IPS-18c (cell line): Measurements from ENCODE around the gene NFATC3.
"Not testable (repeated sequence)": the region's sequence is repeated elsewhere in the genome, so short reads cannot be mapped to it uniquely, and the experiment has no call there.

ENCODE experiments used
- H3K4me3 ChIP-seq: 2 replicates; pipeline ENCODE4 v1.7.0; 2013; ENCODE audit warnings: low read depth, mild to moderate bottlenecking, low read length, moderate library complexity; ENCODE audit not compliant: insufficient read depth
- H3K9me3 ChIP-seq: one replicate; pipeline ENCODE4 v1.6.1; 2013; ENCODE audit warnings: mild to moderate bottlenecking, low read length, moderate library complexity; ENCODE audit not compliant: control insufficient read depth, insufficient read depth

The NFATC3 gene

DNA sequence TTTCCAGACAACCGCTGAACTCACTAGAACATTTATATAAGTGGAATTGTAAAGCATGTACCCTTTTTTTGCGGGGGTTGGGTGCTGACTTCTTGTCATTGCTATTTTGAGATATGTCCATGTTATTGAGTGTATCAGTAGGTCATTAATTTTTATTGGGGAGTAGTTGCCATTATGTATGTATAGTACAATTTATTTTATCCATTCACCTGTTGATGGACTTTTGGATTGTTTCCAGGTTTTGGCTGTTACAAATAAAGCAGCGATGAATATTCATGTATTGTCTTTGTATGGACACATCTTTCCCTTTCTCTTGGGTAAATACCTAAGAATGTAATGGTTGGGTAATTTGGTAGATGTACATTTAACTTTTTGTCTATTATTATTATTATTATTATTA is 12.7 kb downstream of the NFATC3 start:
- H3K4me3 ChIP-seq = no peak overlapping the region
- no peaks in the 10 kb centered on the region for H3K9me3 ChIP-seq

DNA sequence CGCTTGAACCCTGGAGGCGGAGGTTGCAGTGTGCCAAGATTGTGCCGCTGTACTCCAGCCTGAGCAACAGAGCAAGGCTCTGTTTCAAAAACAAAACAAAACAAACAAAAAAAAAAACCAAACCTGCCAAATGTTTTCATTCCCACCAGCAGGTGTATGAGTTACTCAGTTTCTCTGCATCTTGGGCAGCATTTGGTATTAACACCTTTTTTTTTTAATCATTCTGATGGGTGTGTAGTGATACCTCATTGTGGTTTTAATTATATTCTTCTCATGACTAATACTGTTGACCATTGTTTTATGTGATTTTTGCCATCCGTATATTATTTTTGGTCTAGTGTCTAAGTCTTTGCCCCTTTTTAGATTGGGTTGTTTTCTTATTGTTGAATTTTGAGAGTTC is 15.3 kb downstream of the NFATC3 start:
- Histone ChIP-seq H3K4me3 (no peak overlapping the region), H3K9me3 (no peaks in the 10 kb centered on the region)

DNA sequence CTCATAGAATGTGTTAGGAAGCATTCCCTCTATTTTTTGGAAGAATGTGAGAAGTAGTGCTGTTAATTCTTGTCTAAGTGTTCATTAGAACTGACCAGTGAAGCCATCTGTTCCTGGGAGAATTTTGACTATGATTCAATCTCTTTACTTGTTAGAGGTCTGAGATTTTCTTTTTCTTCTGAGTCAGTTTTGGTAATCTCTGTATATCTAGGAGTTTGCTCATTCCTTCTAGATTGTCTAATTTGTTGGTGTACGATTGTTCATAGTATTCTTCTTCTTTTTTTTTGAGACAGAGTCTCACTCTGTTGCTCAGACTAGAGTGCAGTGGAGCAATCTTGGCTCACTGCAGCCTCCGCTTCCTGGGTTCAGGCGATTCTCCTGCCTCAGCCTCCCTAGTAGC is 20.4 kb downstream of the NFATC3 start:
- no peaks in the 10 kb centered on the region for H3K9me3 ChIP-seq
- H3K4me3 ChIP-seq = no peak overlapping the region

DNA sequence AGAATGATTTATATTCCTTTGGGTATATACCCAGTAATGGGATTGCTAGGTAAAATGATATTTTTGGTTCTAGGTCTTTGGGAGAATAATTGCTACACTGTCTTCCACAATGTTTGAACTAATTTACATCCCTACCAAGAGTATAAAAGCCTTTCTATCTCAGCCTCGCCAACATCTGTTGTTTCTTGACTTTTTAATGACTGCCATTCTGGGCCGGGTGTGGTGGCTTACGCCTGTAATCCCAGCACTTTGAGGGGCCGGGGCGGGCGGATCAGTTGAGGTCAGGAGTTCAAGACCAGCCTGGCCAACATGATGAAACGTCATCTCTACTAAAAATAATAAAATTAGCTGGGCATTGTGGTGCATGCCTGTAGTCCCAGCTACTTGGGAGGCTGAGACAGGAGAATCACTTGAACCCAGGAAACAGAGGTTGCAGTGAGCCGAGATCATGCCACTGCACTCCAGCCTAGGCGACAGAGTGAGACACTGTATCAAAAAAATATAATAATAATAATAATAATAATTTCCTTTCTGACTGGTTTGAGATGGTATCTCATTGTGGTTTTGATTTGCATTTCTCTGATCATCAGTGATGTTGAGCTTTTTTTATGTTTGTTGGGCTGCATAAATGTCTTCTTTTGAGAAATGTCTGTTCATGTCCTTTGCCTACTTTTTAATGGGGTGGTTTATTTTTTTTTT is 22.2 kb downstream of the NFATC3 start:
- not testable (repeated sequence) for H3K4me3 ChIP-seq, H3K9me3 ChIP-seq

DNA sequence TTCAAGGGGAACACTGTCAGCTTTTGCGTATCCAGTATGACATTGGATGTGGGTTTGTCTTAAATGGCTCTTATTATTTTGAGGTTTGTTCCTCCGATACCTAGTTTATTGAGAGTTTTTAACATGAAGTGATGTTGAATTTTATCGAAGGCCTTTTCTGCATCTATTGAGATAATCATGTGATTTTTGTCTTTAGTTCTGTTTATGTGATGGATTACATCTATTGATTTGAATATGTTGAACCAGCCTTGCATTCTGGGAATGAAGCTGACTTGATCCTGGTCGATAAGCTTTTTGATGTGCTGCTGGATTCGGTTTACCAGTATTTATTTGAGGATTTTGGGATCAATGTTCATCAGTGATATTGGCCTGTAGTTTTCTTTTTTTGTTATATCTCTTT is 24.0 kb downstream of the NFATC3 start:
- H3K4me3 ChIP-seq, H3K9me3 ChIP-seq: not testable (repeated sequence)

DNA sequence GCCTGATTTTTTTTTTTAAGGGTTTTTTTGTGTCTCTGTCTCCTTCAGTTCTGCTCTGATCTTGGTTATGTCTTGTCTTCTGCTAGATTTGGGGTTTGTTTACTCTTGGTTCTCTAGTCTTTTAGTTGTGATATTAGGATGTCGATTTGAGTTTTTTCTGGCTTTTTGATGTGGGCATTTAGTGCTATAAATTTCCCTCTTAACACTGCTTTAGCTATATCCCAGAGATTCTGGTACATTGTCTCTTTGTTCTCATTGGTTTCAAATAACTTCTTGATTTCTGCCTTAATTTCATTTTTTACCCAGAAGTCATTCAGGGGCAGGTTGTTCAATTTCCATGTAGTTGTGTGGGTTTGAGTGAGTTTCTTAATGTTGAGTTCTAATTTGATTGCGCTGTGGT is 25.4 kb downstream of the NFATC3 start:
- H3K4me3 ChIP-seq, H3K9me3 ChIP-seq: not testable (repeated sequence)

DNA sequence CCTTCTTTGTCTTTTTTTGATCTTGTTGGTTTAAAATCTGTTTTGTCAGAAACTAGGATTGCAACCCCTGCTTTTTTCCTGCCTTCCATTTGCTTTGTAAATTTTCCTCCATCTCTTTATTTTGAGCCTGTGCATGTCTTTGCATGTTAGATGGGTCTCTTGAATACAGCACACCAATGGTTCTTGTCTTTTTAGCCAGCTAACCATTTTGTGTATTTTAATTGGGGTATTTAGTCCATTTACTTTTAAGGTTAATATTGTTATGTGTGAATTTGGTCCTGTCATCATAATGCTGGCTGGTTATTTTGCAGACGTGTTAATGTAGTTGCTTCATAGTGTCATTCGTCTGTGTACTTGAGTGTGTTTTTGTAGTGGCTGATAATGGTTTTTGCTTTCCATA is 26.2 kb downstream of the NFATC3 start:
- Histone ChIP-seq H3K9me3 (no peaks in the 10 kb centered on the region), H3K4me3 (no peak overlapping the region)

DNA sequence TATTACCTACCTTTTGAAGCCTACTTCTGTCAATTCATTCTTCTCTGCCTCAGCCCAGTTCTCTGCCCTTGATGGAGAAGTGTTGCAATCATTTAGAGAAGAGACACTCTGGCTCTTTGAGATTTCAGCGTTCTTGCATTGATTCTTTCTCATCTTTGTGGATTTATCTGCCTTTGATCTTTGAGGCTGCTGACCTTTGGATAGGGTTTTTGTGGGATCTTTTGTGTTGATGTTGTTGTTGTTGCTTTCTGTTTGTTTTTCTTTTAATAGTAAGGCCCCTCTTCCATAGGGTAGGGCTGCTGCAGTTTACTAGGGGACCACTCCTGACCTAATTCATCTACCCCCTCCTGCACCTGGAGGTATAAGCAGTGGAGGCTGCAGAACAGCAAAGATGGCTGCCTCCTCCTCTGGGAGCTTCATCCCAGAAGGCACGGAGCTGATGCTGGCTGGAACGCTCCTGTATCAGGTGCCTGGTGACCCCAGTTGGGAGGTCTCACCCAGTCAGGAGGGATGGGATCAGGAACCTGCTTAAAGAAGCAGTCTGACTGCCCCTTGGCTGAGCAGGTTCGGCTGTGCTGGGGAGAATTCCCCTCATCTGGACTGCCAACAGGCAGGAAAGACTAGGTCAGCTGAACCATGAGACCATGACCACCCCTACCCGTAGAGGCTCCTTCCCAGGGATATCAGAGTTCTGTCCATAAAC is 28.0 kb downstream of the NFATC3 start:
- no peak overlapping the region for H3K4me3 ChIP-seq
- H3K9me3 ChIP-seq = no peaks in the 10 kb centered on the region

DNA sequence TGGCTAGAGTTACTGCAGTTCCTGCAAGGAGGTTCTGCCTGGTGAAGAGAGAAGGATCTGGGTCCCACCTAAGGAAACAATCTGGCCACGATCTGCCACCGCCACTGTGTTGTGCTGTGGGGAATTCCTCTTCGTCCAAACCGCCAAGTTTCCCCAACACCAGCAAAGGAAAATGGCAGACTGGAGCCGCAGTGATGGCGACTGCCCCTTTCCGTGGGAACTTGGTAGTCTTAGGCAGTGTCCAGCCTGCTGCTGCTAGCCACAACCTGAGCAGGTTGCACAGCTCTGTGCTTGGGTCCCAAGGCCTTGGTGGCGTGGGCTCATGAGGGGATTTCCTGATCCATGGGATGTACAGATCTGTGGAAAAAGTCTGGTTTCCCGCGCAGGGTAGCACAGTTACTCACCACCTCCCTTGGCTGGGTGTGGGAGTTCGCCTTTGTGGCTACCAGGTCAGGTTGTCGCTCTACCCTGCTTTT is 28.6 kb downstream of the NFATC3 start:
- no peaks in the 10 kb centered on the region for H3K9me3 ChIP-seq
- no peak overlapping the region for H3K4me3 ChIP-seq

DNA sequence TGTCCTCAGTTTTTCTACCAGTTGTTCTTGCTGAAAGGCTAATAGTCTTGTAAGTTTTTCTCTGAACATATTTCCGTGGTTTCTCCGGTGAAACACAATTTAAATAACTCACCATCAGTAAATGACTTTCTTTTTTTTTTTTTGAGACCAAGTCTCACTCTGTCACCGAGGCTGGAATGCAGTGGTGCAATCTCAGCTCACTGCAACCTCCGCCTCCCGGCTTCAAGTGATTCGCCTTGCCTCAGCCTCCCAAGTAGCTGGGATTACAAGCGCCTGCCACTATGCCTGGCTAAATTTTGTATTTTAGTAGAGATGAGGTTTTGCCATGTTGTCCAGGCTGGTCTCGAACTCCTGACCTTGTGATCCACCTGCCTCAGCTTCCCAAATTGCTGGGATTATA is 29.8 kb downstream of the NFATC3 start:
- H3K9me3 ChIP-seq, H3K4me3 ChIP-seq: not testable (repeated sequence)

DNA sequence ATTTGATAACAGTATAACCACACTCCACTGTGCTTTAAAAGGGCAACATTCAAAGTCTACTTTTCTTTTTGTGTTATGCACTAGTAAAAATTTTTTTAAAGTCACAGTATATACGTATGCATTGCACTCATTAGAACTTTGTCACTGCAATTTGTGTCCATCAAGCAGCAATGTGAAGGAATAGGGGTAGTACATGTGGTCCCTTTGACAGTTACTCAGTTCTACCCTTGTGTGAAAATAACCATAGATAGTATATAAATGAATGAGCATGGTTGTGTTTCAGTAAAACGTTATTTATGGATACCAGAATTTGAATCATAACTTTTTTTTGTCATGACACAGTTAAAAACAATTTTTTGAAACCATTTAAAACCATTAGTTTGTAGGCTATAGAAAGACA is 30.7 kb downstream of the NFATC3 start:
- H3K4me3 ChIP-seq = no peak overlapping the region
- no peaks in the 10 kb centered on the region for H3K9me3 ChIP-seq

DNA sequence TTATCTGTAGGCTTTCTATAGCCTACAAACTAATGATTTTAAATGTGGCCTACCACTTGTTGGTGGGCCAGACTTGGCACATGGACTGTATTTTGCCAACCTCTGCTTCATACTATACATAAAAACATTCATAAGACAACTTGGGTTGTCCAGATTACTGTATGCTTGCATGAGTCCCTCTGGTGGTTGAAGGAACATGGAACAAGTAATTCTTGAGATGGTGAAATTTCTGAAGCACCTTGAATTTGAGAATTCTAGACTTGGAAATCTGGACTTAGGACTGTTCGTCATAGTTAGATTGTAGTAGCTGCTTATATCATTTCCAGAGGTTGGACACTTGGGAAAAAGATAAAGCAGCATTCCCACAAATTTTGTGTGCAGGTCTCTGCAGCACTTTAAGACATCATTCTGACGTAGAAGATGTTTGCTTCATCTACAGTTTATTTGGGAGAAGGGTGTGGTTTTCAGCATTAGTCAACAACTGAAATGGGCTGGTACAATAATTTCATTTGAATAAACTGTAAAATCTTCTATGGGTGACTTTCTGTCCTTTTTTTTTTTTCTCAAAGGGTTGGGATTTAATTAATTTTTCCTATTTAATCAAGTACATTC is 31.2 kb downstream of the NFATC3 start:
- no peak overlapping the region for H3K4me3 ChIP-seq
- no peaks in the 10 kb centered on the region for H3K9me3 ChIP-seq

DNA sequence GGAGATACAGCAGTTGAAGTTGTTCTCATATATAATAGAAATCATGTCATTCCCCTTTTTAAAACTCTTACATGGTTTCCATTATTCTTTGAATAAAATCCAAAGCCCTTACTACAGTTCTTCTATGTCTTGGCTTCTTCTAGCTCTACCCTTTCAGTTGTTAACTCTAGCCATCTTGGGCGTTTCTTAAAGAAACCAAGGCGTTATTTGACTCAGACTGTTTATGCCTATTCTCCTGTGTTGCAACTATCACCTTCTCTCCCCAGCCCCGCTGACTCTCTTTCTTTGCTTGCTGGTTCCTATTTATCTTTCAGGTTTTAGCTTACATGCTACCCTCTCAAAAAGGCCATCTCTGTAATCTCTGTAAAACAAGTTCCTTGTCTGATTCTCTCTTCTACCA is 32.7 kb downstream of the NFATC3 start:
- H3K4me3 ChIP-seq = no peak overlapping the region
- H3K9me3 ChIP-seq = no peaks in the 10 kb centered on the region

DNA sequence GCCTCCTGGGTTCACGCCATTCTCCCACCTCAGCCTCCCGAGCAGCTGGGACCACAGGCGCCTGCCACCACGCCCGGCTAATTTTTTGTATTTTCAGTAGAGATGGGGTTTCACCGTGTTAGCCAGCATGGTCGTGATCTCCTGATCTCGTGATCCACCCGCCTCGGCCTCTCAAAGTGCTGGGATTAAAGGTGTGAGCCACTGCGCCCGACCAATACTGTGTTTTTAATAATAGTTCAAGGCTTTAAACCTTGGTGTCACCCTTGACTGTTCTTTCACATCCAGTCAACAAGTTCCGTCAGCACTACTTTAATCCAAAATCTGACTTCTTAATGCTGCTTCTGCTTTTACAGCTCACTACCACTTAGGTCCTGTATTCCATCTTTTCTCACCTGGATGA is 33.8 kb downstream of the NFATC3 start:
- not testable (repeated sequence) for H3K4me3 ChIP-seq, H3K9me3 ChIP-seq

DNA sequence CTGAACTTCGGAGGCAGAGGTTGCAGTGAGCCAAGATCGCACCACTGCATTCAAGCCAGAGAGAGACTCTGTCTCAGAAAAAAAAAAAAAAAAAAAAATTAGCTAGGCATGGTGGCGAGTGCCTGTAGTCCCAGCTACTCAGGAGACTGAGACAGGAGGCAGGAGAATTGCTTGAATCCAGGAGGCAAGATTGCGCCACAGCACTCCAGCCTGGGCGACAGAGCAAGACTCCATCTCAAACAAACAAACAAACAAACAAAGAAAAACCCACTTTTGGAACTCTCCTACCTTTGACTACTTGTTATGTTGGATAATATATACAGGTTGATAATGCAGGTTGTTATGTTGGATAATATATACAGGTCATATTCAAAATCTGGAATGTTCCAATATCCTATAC is 35.3 kb downstream of the NFATC3 start:
- not testable (repeated sequence) for H3K9me3 ChIP-seq, H3K4me3 ChIP-seq

DNA sequence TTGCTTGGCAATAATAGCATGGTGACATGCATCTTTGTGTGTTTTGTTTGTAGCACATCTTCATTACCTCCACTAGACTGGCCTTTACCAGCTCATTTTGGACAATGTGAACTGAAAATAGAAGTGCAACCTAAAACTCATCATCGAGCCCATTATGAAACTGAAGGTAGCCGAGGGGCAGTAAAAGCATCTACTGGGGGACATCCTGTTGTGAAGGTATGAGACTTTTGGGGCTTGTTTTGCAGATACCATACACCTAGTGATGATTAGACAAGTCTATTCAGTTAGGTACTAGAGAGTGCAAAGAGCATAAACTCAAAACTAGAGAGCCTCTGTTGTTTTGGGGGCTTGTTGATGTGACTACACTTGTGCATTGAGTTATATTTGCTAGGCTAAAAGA is 41.2 kb downstream of the NFATC3 start:
- no peak overlapping the region for H3K4me3 ChIP-seq
- no peaks in the 10 kb centered on the region for H3K9me3 ChIP-seq

DNA sequence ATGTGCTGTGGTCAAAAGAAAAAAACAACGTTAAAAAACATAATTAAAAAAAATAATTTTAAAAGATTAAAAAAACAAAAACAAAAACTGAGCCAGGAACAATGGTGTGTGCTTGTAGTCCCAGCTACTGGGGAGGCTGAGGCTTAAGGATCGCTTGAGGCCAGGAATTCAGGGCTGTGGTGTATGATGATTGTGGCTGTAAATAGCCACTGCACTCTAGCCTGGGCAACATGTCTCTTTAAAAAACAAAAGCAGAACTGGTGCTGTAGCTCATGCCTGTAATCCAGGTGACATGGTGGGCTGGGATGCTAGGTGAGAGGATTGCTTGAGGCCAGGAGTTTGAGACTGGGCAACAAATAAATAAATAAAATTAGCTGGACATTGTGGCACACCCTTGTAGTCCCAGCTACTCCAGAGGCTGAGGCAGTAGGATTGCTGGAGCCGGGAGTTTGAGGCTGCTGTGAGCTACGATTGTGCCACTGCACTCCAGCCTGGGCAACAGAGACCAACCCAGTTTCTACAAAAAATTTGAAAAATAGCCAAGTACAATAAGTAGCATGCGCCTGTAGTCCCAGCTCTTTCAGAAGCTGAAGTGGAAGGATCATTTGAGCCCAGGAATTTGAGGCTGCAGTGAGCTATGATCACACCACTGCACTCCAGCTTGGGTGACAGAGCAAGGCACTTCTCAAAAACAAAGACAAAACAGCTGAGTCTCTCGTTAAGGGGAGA is 43.6 kb downstream of the NFATC3 start:
- Histone ChIP-seq H3K4me3 (no peak overlapping the region), H3K9me3 (no peaks in the 10 kb centered on the region)

DNA sequence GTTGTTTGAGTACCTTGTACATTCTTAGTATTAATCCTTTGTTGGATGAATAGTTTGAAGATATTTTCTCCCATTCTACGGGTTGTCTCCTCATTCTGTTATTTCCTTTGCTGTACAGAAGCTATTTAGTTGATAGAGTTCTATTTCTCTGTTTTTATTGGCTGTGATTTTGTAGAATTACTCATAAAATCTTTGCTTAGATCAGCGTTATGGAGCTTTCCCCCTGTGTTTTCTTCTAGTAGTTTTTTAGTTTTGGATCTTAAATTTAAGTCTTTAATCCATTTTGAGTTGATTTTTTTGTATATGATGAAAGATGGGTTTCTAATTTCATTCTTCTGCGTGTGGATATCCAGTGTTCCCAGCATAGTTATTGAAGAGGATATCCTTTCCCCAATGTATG is 45.4 kb downstream of the NFATC3 start:
- Histone ChIP-seq H3K9me3 (no peaks in the 10 kb centered on the region), H3K4me3 (no peak overlapping the region)
